Stimulated activated naive B cell treated with anti-CD40 and anti-IgM and Interleukin-4, amounts not matched to agents 10 μg/mL and 1 μg/mL and 100 μg/mL, for 72 hours (primary cell): ENCODE results near the gene SLC7A11.
A peak's percentile ranks its signal among the peaks of the same experiment; 100 is the strongest.

Experiments used
- ATAC-seq, 2 donors: fragments of 150-1000 bp; cut with Tn5 transposase; replicated peaks; 2 replicates each; pipeline ENCODE4 v1.10.0; 2021; ENCODE audit warnings: moderate library complexity in 1 of 2
- DNase-seq: peaks from one replicate; pipeline ENCODE4 v3.0.0; 2021
- H3K27ac Mint-ChIP-seq: one replicate; pipeline ENCODE4 v1.8.0; 2022; ENCODE audit warnings: mild to moderate bottlenecking, mixed read lengths
- H3K27me3 Mint-ChIP-seq, 2 donors: one replicate each; pipeline ENCODE4 v1.8.0; 2022; ENCODE audit warnings: mixed read lengths in 2 of 2
- H3K36me3 Mint-ChIP-seq, 2 donors: one replicate each; pipeline ENCODE4 v1.8.0; 2022; ENCODE audit warnings: mixed read lengths in 2 of 2, mild to moderate bottlenecking in 1 of 2
- H3K4me1 Mint-ChIP-seq, 2 donors: one replicate each; pipeline ENCODE4 v1.8.0; 2022; ENCODE audit warnings: mixed read lengths in 2 of 2, mild to moderate bottlenecking in 1 of 2
- H3K4me3 Mint-ChIP-seq, 2 donors: one replicate each; pipeline ENCODE4 v1.8.0; 2022; ENCODE audit warnings: mild to moderate bottlenecking in 2 of 2, mixed read lengths in 2 of 2, moderate library complexity in 1 of 2
- H3K9me3 Mint-ChIP-seq, 2 donors: one replicate each; pipeline ENCODE4 v1.8.0; 2022; ENCODE audit warnings: mixed read lengths in 2 of 2, mild to moderate bottlenecking in 1 of 2

Gene SLC7A11

DNA sequence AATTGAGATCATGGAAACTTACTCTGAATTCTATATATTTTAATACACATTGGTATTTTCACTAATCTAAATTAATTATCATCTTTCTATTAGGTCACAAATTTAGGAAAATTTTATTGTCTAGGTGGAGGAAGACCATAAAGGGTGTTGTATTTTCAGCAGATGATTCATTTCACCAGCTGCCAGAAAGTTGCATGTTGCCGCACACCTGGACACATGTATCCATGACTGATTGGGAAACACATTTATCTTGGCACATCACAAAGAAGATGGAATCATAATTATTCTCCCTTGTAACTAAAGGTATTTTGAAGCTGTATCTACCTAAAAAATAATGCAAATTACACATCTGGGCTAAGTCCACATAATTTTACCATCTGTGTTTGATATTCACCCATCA lies 33.1 kb downstream of the SLC7A11 start:
- H3K4me1 Mint-ChIP-seq, result no peaks in the 10 kb centered on the region
- no peaks in the 10 kb centered on the region for H3K27me3 Mint-ChIP-seq
- H3K4me3 Mint-ChIP-seq, result no peak overlapping the region
- H3K9me3 Mint-ChIP-seq, result no peaks in the 10 kb centered on the region
- ATAC-seq, result no peak
- no peak for DNase-seq
- no peak overlapping the region for H3K27ac Mint-ChIP-seq
- no peaks in the 10 kb centered on the region for H3K36me3 Mint-ChIP-seq

GRCh38 chr4:138205531-138206233 lies 36.5 kb downstream of the SLC7A11 start:
- H3K27ac Mint-ChIP-seq, result no peak overlapping the region
- no peaks in the 10 kb centered on the region for H3K4me1 Mint-ChIP-seq
- no peak overlapping the region for H3K4me3 Mint-ChIP-seq
- DNase-seq (no peak), ATAC-seq (no peak)
- peaks cover 0 to 5% of the 10 kb centered on the region in 2 donors for H3K27me3 Mint-ChIP-seq
- H3K9me3 Mint-ChIP-seq, result no peaks in the 10 kb centered on the region
- no peaks in the 10 kb centered on the region for H3K36me3 Mint-ChIP-seq

- Mint-ChIP-seq H3K27ac (no peak overlapping the region), H3K9me3 (no peaks in the 10 kb centered on the region), H3K4me3 (no peak overlapping the region), H3K4me1 (no peaks in the 10 kb centered on the region), H3K36me3 (no peaks in the 10 kb centered on the region), H3K27me3 (peaks cover 0 to 5% of the 10 kb centered on the region in 2 donors)
- ATAC-seq (no peak), DNase-seq (no peak)
Measured at GRCh38 chr4:138204507-138204906, 37.6 kb downstream of the SLC7A11 start.

- Mint-ChIP-seq H3K36me3 (no peaks in the 10 kb centered on the region), H3K27me3 (peaks cover 0 to 5% of the 10 kb centered on the region in 2 donors), H3K4me1 (no peaks in the 10 kb centered on the region), H3K27ac (no peak overlapping the region), H3K9me3 (no peaks in the 10 kb centered on the region), H3K4me3 (no peak overlapping the region)
- DNase-seq (no peak), ATAC-seq (no peak)
Measured at GRCh38 chr4:138202686-138203085, 39.5 kb downstream of the SLC7A11 start.

GRCh38 chr4:138200236-138200590 lies 41.9 kb downstream of the SLC7A11 start:
- no peak overlapping the region for H3K27ac Mint-ChIP-seq
- no peak overlapping the region for H3K4me3 Mint-ChIP-seq
- no peaks in the 10 kb centered on the region for H3K4me1 Mint-ChIP-seq
- H3K9me3 Mint-ChIP-seq, result no peaks in the 10 kb centered on the region
- no peak for ATAC-seq
- DNase-seq, result no peak
- peaks cover 9 to 13% of the 10 kb centered on the region in 2 donors for H3K27me3 Mint-ChIP-seq
- H3K36me3 Mint-ChIP-seq, result no peaks in the 10 kb centered on the region

GRCh38 chr4:138199568-138200235 lies 42.4 kb downstream of the SLC7A11 start:
- Mint-ChIP-seq H3K36me3 (no peaks in the 10 kb centered on the region), H3K4me1 (no peaks in the 10 kb centered on the region), H3K27ac (no peak overlapping the region), H3K27me3 (peaks cover 11 to 13% of the 10 kb centered on the region in 2 donors), H3K9me3 (no peaks in the 10 kb centered on the region), H3K4me3 (no peak overlapping the region)
- ATAC-seq (no peak), DNase-seq (no peak)

GRCh38 chr4:138196153-138196552 lies 46.0 kb downstream of the SLC7A11 start:
- H3K9me3 Mint-ChIP-seq, result no peaks in the 10 kb centered on the region
- H3K27me3 Mint-ChIP-seq, result peaks cover 11% of the 10 kb centered on the region in 2 donors
- H3K4me1 Mint-ChIP-seq, result peaks cover 3 to 4% of the 10 kb centered on the region in 2 donors
- no peak overlapping the region for H3K27ac Mint-ChIP-seq
- DNase-seq (no peak), ATAC-seq (no peak)
- no peaks in the 10 kb centered on the region for H3K36me3 Mint-ChIP-seq
- H3K4me3 Mint-ChIP-seq, result no peak overlapping the region

- Mint-ChIP-seq H3K4me3 (no peak overlapping the region), H3K36me3 (no peaks in the 10 kb centered on the region), H3K4me1 (peaks cover 8 to 21% of the 10 kb centered on the region in 2 donors), H3K9me3 (no peaks in the 10 kb centered on the region), H3K27me3 (peaks cover 11% of the 10 kb centered on the region in 2 donors), H3K27ac (no peak overlapping the region)
- DNase-seq (no peak), ATAC-seq (no peak)
Measured at GRCh38 chr4:138193963-138194362, 48.2 kb downstream of the SLC7A11 start.

- Mint-ChIP-seq H3K36me3 (no peaks in the 10 kb centered on the region), H3K27me3 (peaks cover 11% of the 10 kb centered on the region in 2 donors), H3K9me3 (no peaks in the 10 kb centered on the region), H3K27ac (no peak overlapping the region), H3K4me1 (peaks cover 8 to 22% of the 10 kb centered on the region in 2 donors), H3K4me3 (no peak overlapping the region)
- ATAC-seq, result peak in 1 of 2 donors; percentile 35
- no peak for DNase-seq
Measured at GRCh38 chr4:138192113-138192512, 50.0 kb downstream of the SLC7A11 start.

- Mint-ChIP-seq H3K4me3 (peak overlapping the region; percentile 18 to 47), H3K4me1 (peaks cover 8 to 22% of the 10 kb centered on the region in 2 donors), H3K36me3 (no peaks in the 10 kb centered on the region), H3K27me3 (peaks cover 5 to 11% of the 10 kb centered on the region in 2 donors), H3K9me3 (no peaks in the 10 kb centered on the region), H3K27ac (peak overlapping the region; percentile 51)
- DNase-seq, result no peak
- ATAC-seq, result peak; percentile 98 to 99
Measured at GRCh38 chr4:138190452-138190858, 51.7 kb downstream of the SLC7A11 start.

GRCh38 chr4:138189206-138189605 lies 52.9 kb downstream of the SLC7A11 start:
- H3K36me3 Mint-ChIP-seq, result no peaks in the 10 kb centered on the region
- H3K4me1 Mint-ChIP-seq, result peaks cover 8 to 22% of the 10 kb centered on the region in 2 donors
- H3K9me3 Mint-ChIP-seq, result no peaks in the 10 kb centered on the region
- ATAC-seq (peak; percentile 17 to 37), DNase-seq (no peak)
- peaks cover 0 to 5% of the 10 kb centered on the region in 2 donors for H3K27me3 Mint-ChIP-seq
- H3K4me3 Mint-ChIP-seq, result no peak overlapping the region
- no peak overlapping the region for H3K27ac Mint-ChIP-seq

DNA sequence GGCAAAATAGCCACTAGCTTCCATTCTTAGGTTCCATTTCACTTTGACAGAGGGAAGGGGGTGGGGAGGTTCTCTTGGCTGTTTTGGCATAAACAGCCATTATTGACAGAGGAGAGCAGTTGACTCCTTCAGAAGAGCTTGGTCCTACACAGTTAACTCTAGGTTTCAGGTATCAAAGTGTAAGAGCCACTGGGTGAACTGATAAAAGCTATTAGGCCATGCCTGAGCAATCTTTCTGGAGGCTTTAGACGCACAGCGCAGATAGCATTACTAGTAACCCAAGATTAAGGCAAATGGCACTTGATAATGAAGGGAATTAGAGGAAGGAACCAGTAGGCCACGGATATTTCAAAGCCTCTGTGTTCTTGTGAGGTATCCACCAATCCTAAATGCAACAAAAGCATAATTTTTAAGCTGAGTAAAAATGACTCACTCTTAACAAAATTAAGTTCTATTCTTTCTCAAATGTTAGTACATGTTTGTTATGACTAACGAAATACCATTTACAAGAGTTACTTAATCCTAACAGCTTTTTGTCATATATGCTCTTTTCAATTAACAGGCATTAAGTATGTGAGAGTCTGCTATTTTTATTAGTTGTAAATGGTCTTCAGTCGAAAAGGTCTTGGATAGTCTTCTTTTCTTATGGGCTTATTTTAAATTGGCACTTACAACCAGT lies 53.6 kb downstream of the SLC7A11 start:
- H3K9me3 Mint-ChIP-seq, result no peaks in the 10 kb centered on the region
- no peak for ATAC-seq
- DNase-seq, result no peak
- H3K27ac Mint-ChIP-seq, result no peak overlapping the region
- H3K36me3 Mint-ChIP-seq, result no peaks in the 10 kb centered on the region
- no peak overlapping the region for H3K4me3 Mint-ChIP-seq
- peaks cover 8 to 22% of the 10 kb centered on the region in 2 donors for H3K4me1 Mint-ChIP-seq
- H3K27me3 Mint-ChIP-seq, result peaks cover 0 to 5% of the 10 kb centered on the region in 2 donors

DNA sequence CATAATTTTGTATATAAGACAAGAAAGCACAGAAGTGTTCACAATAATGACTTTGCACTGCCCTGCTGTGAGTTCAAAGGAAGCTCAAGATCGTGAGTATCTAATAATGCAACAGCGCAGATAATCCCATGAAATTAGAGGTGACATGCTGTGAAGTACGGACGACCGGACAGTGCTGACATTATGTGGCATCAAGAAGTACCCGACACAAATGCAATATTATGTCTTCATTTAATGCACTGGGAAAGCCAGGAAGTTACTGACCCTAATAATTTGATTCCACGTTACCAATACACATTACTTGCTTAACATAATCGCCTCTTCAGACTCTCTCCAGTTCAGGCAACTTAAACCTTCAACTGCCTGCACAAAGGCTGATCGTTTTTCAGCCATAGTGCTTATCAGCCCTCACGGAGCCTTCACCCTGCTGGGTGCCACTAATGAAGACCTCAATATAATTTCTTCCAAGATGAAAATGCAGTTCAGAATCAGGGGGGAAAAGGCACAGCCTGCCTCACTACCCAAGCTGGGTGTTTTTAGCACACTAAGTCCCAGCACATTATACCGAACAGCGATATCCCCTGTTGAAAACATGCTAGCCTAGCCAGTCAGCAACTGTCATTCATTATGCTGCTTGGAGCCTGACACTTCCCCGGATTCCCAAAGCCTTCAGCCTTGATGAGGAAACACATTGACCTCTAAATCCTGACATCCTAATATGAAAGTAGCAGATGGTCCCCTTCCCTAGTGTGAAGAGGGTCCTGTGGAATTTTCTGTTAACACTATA lies 56.1 kb downstream of the SLC7A11 start:
- ATAC-seq (no peak), DNase-seq (no peak)
- H3K4me3 Mint-ChIP-seq, result no peak overlapping the region
- no peaks in the 10 kb centered on the region for H3K36me3 Mint-ChIP-seq
- H3K4me1 Mint-ChIP-seq, result peaks cover 5 to 22% of the 10 kb centered on the region in 2 donors
- no peaks in the 10 kb centered on the region for H3K9me3 Mint-ChIP-seq
- H3K27me3 Mint-ChIP-seq, result peaks cover 13% of the 10 kb centered on the region in 2 donors
- H3K27ac Mint-ChIP-seq, result peak overlapping the region; percentile 22

DNA sequence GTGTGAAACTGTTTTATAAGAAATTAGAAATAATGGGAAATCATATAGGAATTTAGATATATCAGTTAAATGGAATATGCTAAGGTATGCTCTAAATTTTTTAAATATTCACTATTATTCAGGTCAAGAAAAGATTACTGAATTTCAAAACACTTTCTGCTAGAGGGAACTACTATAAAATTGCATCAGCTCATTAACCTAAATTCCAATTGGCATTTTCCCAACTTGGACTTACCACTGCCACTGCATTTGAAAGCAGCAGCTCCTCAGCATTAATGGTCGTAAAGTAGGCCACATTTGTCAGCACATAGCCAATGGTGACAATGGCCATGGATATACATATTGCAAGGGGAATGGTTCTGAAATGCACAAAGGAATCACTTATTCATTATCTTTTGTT lies 57.3 kb downstream of the SLC7A11 start:
- no peaks in the 10 kb centered on the region for H3K36me3 Mint-ChIP-seq
- no peak overlapping the region for H3K4me3 Mint-ChIP-seq
- peaks cover 0 to 16% of the 10 kb centered on the region in 2 donors for H3K4me1 Mint-ChIP-seq
- no peak overlapping the region for H3K27ac Mint-ChIP-seq
- no peak for DNase-seq
- H3K27me3 Mint-ChIP-seq, result peaks cover 13 to 15% of the 10 kb centered on the region in 2 donors
- no peaks in the 10 kb centered on the region for H3K9me3 Mint-ChIP-seq
- ATAC-seq, result no peak
